Adrenal gland (tissue), 5 donors: ENCODE results near the gene NPAS1.

Source experiments
- POLR2A ChIP-seq, 2 donors: fragments of 450-650 bp; IDR thresholded peaks; one replicate each; pipeline ENCODE4 v1.6.1; 2017; ENCODE audit warnings: antibody characterized with exemption in 2 of 2, mild to moderate bottlenecking in 2 of 2, moderate library complexity in 1 of 2
- TF ChIP-seq, protein P1 (sequence below), 6 experiments: fragments of 450-650 bp in 4 of 6; fragments of 200-600 bp in 2 of 6; sonication (generic) in 1 of 6; IDR thresholded peaks; 1 replicate in 5 of 6; 2 replicates in 1 of 6; pipeline versions ENCODE4 v1.5.1 to v1.8.0; 2016 to 2021; ENCODE audit warnings: antibody characterized with exemption in 6 of 6, mild to moderate bottlenecking in 2 of 6, moderate library complexity in 1 of 6
- donor health status: DM: no; HTN: no; CAD: no.

DNA sequence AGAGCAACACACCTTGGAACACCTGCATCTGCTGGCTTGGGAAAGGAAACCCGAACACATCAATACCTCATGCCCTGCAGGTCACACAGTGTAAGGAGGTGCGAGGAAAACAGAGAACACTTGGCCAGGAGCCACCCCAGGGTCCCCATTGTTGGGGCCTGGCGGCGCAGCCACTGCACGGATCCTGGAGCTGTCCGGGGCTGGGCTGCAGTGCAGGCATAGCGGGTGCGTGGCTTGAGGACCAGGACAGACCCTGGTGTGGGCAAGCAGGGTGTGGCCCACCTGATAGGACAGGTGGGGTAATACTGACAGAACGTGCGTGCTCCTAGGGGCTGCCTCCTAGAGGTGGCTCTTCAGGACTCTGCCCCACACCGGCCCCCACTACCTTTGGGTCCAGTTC, 45.6 kb downstream of the NPAS1 start:
- TF ChIP-seq, protein P1, sequence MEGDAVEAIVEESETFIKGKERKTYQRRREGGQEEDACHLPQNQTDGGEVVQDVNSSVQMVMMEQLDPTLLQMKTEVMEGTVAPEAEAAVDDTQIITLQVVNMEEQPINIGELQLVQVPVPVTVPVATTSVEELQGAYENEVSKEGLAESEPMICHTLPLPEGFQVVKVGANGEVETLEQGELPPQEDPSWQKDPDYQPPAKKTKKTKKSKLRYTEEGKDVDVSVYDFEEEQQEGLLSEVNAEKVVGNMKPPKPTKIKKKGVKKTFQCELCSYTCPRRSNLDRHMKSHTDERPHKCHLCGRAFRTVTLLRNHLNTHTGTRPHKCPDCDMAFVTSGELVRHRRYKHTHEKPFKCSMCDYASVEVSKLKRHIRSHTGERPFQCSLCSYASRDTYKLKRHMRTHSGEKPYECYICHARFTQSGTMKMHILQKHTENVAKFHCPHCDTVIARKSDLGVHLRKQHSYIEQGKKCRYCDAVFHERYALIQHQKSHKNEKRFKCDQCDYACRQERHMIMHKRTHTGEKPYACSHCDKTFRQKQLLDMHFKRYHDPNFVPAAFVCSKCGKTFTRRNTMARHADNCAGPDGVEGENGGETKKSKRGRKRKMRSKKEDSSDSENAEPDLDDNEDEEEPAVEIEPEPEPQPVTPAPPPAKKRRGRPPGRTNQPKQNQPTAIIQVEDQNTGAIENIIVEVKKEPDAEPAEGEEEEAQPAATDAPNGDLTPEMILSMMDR (IDR thresholded peaks at IDR 0.05): no peak
- TF ChIP-seq POLR2A (IDR thresholded peaks at IDR 0.05): no peak
